GM12878 (cell line): ENCODE measurements around the gene C1orf53. TPM values are rescaled to one million over a fixed set of nuclear protein-coding genes. Genes with fewer than 3 reads are reported as not detected.

Experiments used
- ATAC-seq: fragments of 200-7000 bp; cut with Tn5 transposase; 3 replicates; pipeline ENCODE4 v1.9.1; 2020; ENCODE audit warnings: mild to moderate bottlenecking, moderate library complexity
- BruUV-seq: library from RNA; stranded (reverse); fragments of 400-500 nt; replicated peaks from 2 replicates; lab custom pipeline; 2021; lab: Mats Ljungman, UMichigan
- CTCF ChIA-PET: fragments of 300-600 bp; sonication (Branson Sonifier 250); formaldehyde crosslinking; extraction: SDS; loops from one replicate; lab custom pipeline; 2021; ENCODE audit warnings: inconsistent platforms; lab: Yijun Ruan, JAX
- POLR2A ChIA-PET: fragments of 350-600 bp; formaldehyde crosslinking; extraction: SDS; loops from one replicate; lab custom pipeline; 2021; ENCODE audit warnings: inconsistent platforms; lab: Charles Lee
- RAD21 ChIA-PET: fragments of 300-600 bp; sonication (Branson Sonifier 250); formaldehyde crosslinking; loops from one replicate; lab custom pipeline; 2023; ENCODE audit warnings: antibody characterized with exemption; ENCODE audit not compliant: unreplicated experiment; lab: Charles Lee
- SMC1A ChIA-PET: fragments of 300-600 bp; sonication (Branson Sonifier 250); formaldehyde crosslinking; loops from one replicate; lab custom pipeline; 2023; ENCODE audit not compliant: unreplicated experiment, uncharacterized antibody; lab: Charles Lee
- DNase-seq: peaks from one replicate; pipeline ENCODE4 v3.0.0-alpha.2; 2011; ENCODE audit warnings: low read depth, low spot score
- FAIRE-seq: peaks from 3 replicates; lab custom pipeline; 2011; peaks lifted over from hg19 to GRCh38; lab: Jason Lieb, UNC
- H2AFZ ChIP-seq: 2 replicates; pipeline ENCODE4 v1.6.0; 2011; ENCODE audit warnings: low read depth, low read length, control low read depth; ENCODE audit not compliant: control insufficient read depth
- H3K27ac ChIP-seq: 2 replicates; pipeline ENCODE4 v1.5.1; 2011; ENCODE audit warnings: control low read depth; ENCODE audit not compliant: control insufficient read depth, insufficient read depth
- H3K27me3 ChIP-seq, 2 experiments: replicated peaks in 1 of 2; 2 replicates each; pipeline versions ENCODE4 v1.6.0 to v1.6.1; 2011; ENCODE audit warnings: low read length in 1 of 2; ENCODE audit not compliant: control insufficient read depth in 2 of 2, insufficient read depth in 2 of 2
- H3K36me3 ChIP-seq, 2 experiments: 2 replicates each; pipeline ENCODE4 v1.5.1; 2011; ENCODE audit warnings: low read length in 1 of 2; ENCODE audit not compliant: control insufficient read depth in 2 of 2, insufficient read depth in 2 of 2
- H3K4me1 ChIP-seq: 2 replicates; pipeline ENCODE4 v1.6.1; 2011; ENCODE audit warnings: mild to moderate bottlenecking, low read length, moderate library complexity, mixed read lengths; ENCODE audit not compliant: control insufficient read depth, insufficient read depth
- H3K4me2 ChIP-seq: 2 replicates; pipeline ENCODE4 v1.6.0; 2011; ENCODE audit warnings: control low read depth; ENCODE audit not compliant: control insufficient read depth, insufficient read depth
- H3K4me3 ChIP-seq: fragments of 200-600 bp; sonication (generic); 2 replicates; pipeline ENCODE4 v1.5.1; 2016
- H3K79me2 ChIP-seq: 2 replicates; pipeline ENCODE4 v1.6.0; 2011; ENCODE audit warnings: low read length; ENCODE audit not compliant: control insufficient read depth, insufficient read depth
- H3K9ac ChIP-seq: 2 replicates; pipeline ENCODE4 v1.8.0; 2011; ENCODE audit warnings: low read length, control low read depth, mixed read lengths; ENCODE audit not compliant: control insufficient read depth, insufficient read depth
- H3K9me3 ChIP-seq: replicated peaks from 3 replicates; pipeline ENCODE4 v1.5.1; 2011; ENCODE audit warnings: mild to moderate bottlenecking, low read length; ENCODE audit not compliant: control insufficient read depth, insufficient read depth
- H4K20me1 ChIP-seq: 2 replicates; pipeline ENCODE4 v1.6.0; 2011; ENCODE audit not compliant: control insufficient read depth, insufficient read depth
- EGR1 ChIP-seq, 2 experiments: IDR thresholded peaks; 1 replicate in 1 of 2; 2 replicates in 1 of 2; pipeline ENCODE4 v1.6.1; 2011 to 2012; ENCODE audit warnings: low read depth in 2 of 2, low read length in 2 of 2, borderline replicate concordance in 1 of 2, mild to moderate bottlenecking in 1 of 2, moderate library complexity in 1 of 2
- HDAC2 ChIP-seq: fragments of 200-600 bp; sonication (generic); IDR thresholded peaks from 2 replicates; pipeline ENCODE4 v1.6.1; 2017
- LARP7 ChIP-seq: fragments of 450-650 bp; IDR thresholded peaks from 2 replicates; pipeline ENCODE4 v1.6.1; 2017; ENCODE audit warnings: mild to moderate bottlenecking
- NBN ChIP-seq: fragments of 450-650 bp; IDR thresholded peaks from 2 replicates; pipeline ENCODE4 v1.6.1; 2016
- RCOR1 ChIP-seq: conservative IDR thresholded peaks from 2 replicates; pipeline ENCODE4 v1.6.1; 2012; ENCODE audit warnings: low read depth, low read length, improper control_type of control experiment
- RELA ChIP-seq: fragments of 450-650 bp; IDR thresholded peaks from 2 replicates; pipeline ENCODE4 v1.8.0; 2014; ENCODE audit warnings: borderline replicate concordance; ENCODE audit not compliant: partially characterized antibody
- ZNF384 ChIP-seq: IDR thresholded peaks from 2 replicates; pipeline ENCODE4 v1.6.1; 2012; ENCODE audit warnings: low read depth, mild to moderate bottlenecking, low read length, improper control_type of control experiment, borderline replicate concordance
- ZNF687 ChIP-seq: fragments of 450-650 bp; IDR thresholded peaks from 2 replicates; pipeline ENCODE4 v1.6.1; 2017; ENCODE audit warnings: mild to moderate bottlenecking, moderate library complexity
- WGBS: methylation state at CpG from one replicate; pipeline ENCODE4 v1.1.6; 2016; ENCODE audit warnings: low lambda C conversion rate; ENCODE audit not compliant: insufficient replicate concordance, insufficient coverage; ENCODE audit errors: missing lambda C conversion rate; 5-methylcytosine and 5-hydroxymethylcytosine counted together
- in situ Hi-C: fragments of 300-500 bp; cut with MboI; formaldehyde crosslinking; loops from 9 replicates; pipeline ENCODE4 v1.14.3; 2018; ENCODE audit warnings: mixed read lengths
- intact Hi-C: fragments of 100-400 bp; cut with micrococcal nuclease; formaldehyde crosslinking; loops from one replicate; pipeline ENCODE4 v1.14.2; 2022; ENCODE audit not compliant: unreplicated experiment
- polyA plus RNA-seq, 11 experiments: library from polyadenylated mRNA; depleted of rRNA in 4 of 11; unstranded in 6 of 11; stranded (reverse) in 5 of 11; fragments of >200 nt; fragmentation: Nextera tagmentation in 4 of 11; fragmentation: Illumina TruSeq in 1 of 11; extraction: Ambion mirVana in 4 of 11; extraction: Trizol in 1 of 11; gene quantifications; 1 replicate in 1 of 11; 2 replicates in 10 of 11; pipeline versions ENCODE4 v1.2.1 to v1.2.3, GENCODE V29; 2011 to 2016; ENCODE audit warnings: inconsistent platforms in 2 of 11, missing spikeins in 2 of 11, low read depth in 1 of 11
- total RNA-seq, 4 experiments: library from RNA; depleted of rRNA in 3 of 4; stranded (reverse); fragments of >200 nt in 3 of 4; fragmentation: Illumina TruSeq in 1 of 4; extraction: Trizol in 1 of 4; gene quantifications; 2 replicates each; pipeline versions ENCODE4 v1.2.1 to v1.2.3, GENCODE V29; 2013 to 2021

Gene C1orf53
- total and polyA plus RNA-seq, 10 of the 15 experiments (the other 5 are each of a cell fraction or from before 2014, with no cell fraction given): 0.31 to 5.4 (median 0.59) TPM

- Histone ChIP-seq H3K4me2 (no peak overlapping the region), H4K20me1 (no peaks in the 10 kb centered on the region), H3K79me2 (no peaks in the 10 kb centered on the region), H3K4me3 (no peak overlapping the region), H3K4me1 (no peaks in the 10 kb centered on the region), H3K27me3 (no peaks in the 10 kb centered on the region)
- CTCF ChIA-PET: no interaction called here
- SMC1A ChIA-PET: interaction anchor here (0.7 kb wide), 1 partner anchor 247 kb away, joined by 3 read pairs; no protein-coding TSS in a partner anchor
- POLR2A ChIA-PET: no interaction called here
- WGBS: 40% methylated on average over 3 of the region's 3 CpGs
- TF ChIP-seq LARP7 (no peak), NBN (no peak), HDAC2 (no peak), ZNF384 (no peak), EGR1 (IDR thresholded peaks at IDR 0.05; ENCODE audit: borderline replicate concordance in 1 of 2, low read depth in 2 of 2, low read length in 2 of 2) (no peak), RELA (no peak), RCOR1 (no peak), ZNF687 (no peak)
- TF ChIP-seq, all 136 proteins: peak for 0
- no peaks in the 10 kb centered on the region for H3K9me3 ChIP-seq
- no peaks in the 10 kb centered on the region for H3K36me3 ChIP-seq
- DNase-seq (no peak), FAIRE-seq (no peak), ATAC-seq (no peak)
- BruUV-seq: no TSS peak
- no peak overlapping the region for H3K27ac ChIP-seq
- in situ Hi-C loops (loop anchor here (10.0 kb wide), 2 partner anchors 167 to 247 kb away; no protein-coding TSS in a partner anchor), intact Hi-C loops (no loop called here)
- H3K9ac ChIP-seq: no peak overlapping the region
- H2AFZ ChIP-seq: no peak overlapping the region
- RAD21 ChIA-PET: no interaction called here
These were observed 40.2 kb upstream of the C1orf53 start for GRCh38 chr1:197862221-197862620.
